A549 treated with CpdA at 1 μM for 4 hours (cell line): ENCODE results near the gene CXorf49. TPM values are rescaled to one million over a fixed set of nuclear protein-coding genes. Genes with fewer than 3 reads are reported as not detected.

Experiments
- total RNA-seq: library from RNA; stranded (reverse); fragments of 200-300 nt; extraction: Qiagen RNA extraction; gene quantifications from 5 replicates; pipeline ENCODE4 v1.2.3, GENCODE V29; 2022; ENCODE audit warnings: low read depth

CXorf49 gene
- total RNA-seq: not detected in 5 replicates

GRCh38 chrX:71718185-71718584 is at the start of gene CXorf49:
Gene CXorf49, minus strand, starts transcription at chrX:71718285. Its CDS starts 134 bp downstream, at chrX:71718151.

DNA sequence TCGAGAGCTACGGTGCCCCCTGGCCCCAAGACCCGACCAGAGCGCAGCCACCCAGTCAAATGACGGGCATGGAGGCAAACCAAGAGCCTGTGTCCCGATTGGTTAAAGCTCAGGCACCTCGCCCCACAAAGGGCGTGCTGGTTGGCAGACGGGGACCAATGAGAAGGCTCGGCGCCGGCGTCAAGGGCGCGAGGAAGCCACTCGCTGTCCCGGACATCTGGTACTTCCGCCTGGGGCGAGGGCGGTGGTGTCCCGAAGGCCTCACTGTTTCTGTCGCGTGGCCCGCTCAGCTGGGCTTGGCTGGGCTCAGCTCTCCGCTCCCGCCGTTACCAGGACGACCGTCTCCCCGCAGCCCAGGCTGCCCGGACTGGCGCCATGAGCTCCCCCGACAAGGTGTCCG is 45.0 kb upstream of the CXorf49 start, which contains the start of gene CXorf49B:
Gene CXorf49B, plus strand, starts transcription at position 301 of the 400 bp plus-strand sequence. Its CDS starts 75 bp downstream, at position 376.

DNA sequence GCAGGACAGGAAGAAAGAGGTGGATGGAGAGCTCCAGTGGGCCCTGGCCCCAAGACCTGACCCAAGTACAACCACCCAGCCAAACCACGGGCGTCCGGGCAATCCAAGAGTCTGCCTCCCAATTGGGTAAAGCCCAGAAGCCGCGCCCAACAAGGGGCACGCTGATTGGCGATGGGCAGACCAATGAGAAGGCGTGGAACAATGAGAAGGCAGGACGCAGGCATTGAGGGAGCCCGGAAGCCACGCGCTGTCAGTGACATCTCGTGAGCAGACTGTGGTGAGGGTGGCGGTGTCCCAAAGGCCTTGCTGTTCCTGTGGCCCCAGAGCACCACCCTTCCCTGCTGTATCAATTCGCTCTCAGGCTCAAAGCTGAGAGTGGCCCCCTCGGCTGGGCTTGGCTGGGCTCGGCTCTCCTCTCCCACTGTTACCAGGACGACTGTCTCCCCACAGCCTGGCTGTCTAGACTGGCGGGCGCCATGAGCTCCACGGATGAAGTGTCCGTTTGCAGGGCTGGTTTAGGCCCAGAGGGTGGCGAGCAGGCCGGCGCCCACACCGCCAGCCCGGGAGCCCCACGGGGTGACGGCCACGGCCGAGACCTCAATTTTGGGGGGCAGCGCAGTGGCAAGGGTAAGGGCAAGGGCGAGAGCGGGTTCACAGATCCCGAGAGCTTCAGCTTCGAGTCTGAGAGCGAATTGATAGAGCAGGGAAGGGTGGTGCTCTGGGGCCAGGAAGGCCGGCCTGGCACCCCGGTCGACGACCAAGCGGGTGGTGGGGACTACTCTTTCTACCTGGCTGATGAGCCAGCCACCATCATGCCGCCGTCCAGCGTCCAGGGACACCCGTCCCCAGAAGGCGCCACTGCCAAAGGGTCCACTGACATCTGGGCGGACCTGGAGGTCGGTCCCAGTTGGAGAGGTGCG is 50.5 kb downstream of the CXorf49 start, which contains the start of gene LOC101059915:
Gene LOC101059915, plus strand, starts transcription at position 219 of the 920 bp plus-strand sequence.

Other genes with a start within 250 kb of the CXorf49 start
- 30.9 to 51.6 TPM (median 35.7 TPM) in 5 replicates for gene OGT, start 185.2 kb downstream of the CXorf49 start, total RNA-seq
- 0.76 to 1.7 TPM (median 1.2 TPM) in 5 replicates for gene GCNA, start 139.8 kb downstream of the CXorf49 start, total RNA-seq
- 0.09 to 0.11 TPM in 2 of 5 replicates, not detected in the others for gene CXCR3, start 99.8 kb downstream of the CXorf49 start, total RNA-seq
- not detected in 5 replicates for gene CXorf49B, start 45.1 kb upstream of the CXorf49 start, total RNA-seq
- gene NHSL2, start 192.6 kb upstream of the CXorf49 start, total RNA-seq: 0.33 to 0.49 TPM (median 0.42 TPM) in 5 replicates